Astrocyte (in vitro differentiated cells and primary cell): ENCODE results near the gene RASEF. TPM values are rescaled to one million over a fixed set of nuclear protein-coding genes. Genes with fewer than 3 reads are reported as not detected.

Source experiments
- DNase-seq: peaks from one replicate; pipeline ENCODE4 v3.0.0-alpha.2; 2010; ENCODE audit warnings: low read depth
- FAIRE-seq: peaks from 2 replicates; lab custom pipeline; 2011; peaks lifted over from hg19 to GRCh38; lab: Jason Lieb, UNC
- H2AFZ ChIP-seq: 2 replicates; pipeline ENCODE4 v1.6.0; 2012; ENCODE audit warnings: low read depth, low read length, inconsistent platforms
- H3K27ac ChIP-seq: 2 replicates; pipeline ENCODE4 v1.5.1; 2011; ENCODE audit warnings: low read depth, low read length, inconsistent platforms
- H3K27me3 ChIP-seq: 2 replicates; pipeline ENCODE4 v1.6.0; 2011; ENCODE audit warnings: low read length, inconsistent platforms; ENCODE audit not compliant: insufficient read depth
- H3K36me3 ChIP-seq: 2 replicates; pipeline ENCODE4 v1.5.1; 2011; ENCODE audit warnings: low read length, inconsistent platforms; ENCODE audit not compliant: insufficient read depth
- H3K4me1 ChIP-seq: 2 replicates; pipeline ENCODE4 v1.5.1; 2011; ENCODE audit warnings: low read length, inconsistent platforms; ENCODE audit not compliant: insufficient read depth
- H3K4me2 ChIP-seq: 2 replicates; pipeline ENCODE4 v1.6.0; 2012; ENCODE audit warnings: low read length, inconsistent platforms
- H3K4me3 ChIP-seq: 2 replicates; pipeline ENCODE4 v1.5.1; 2011; ENCODE audit warnings: low read depth, mild to moderate bottlenecking, low read length, inconsistent platforms; ENCODE audit not compliant: insufficient read depth
- H3K79me2 ChIP-seq: 2 replicates; pipeline ENCODE4 v1.6.0; 2012; ENCODE audit warnings: mild to moderate bottlenecking, low read length, inconsistent platforms; ENCODE audit not compliant: insufficient read depth
- H3K9ac ChIP-seq: 2 replicates; pipeline ENCODE4 v1.6.0; 2012; ENCODE audit warnings: mild to moderate bottlenecking, low read length, inconsistent platforms
- H3K9me3 ChIP-seq: 2 replicates; pipeline ENCODE4 v1.5.1; 2012; ENCODE audit warnings: low read depth, mild to moderate bottlenecking, low read length, inconsistent platforms; ENCODE audit not compliant: insufficient read depth
- H4K20me1 ChIP-seq: 2 replicates; pipeline ENCODE4 v1.6.0; 2012; ENCODE audit warnings: low read length, inconsistent platforms; ENCODE audit not compliant: insufficient read depth
- H3K27ac Mint-ChIP-seq: one replicate; pipeline ENCODE4 v1.8.0; 2021; ENCODE audit warnings: mild to moderate bottlenecking, mixed read lengths; ENCODE audit not compliant: unreplicated experiment
- H3K27me3 Mint-ChIP-seq: one replicate; pipeline ENCODE4 v1.8.0; 2021; ENCODE audit warnings: low read depth, mixed read lengths; ENCODE audit not compliant: unreplicated experiment
- H3K36me3 Mint-ChIP-seq: one replicate; pipeline ENCODE4 v1.8.0; 2021; ENCODE audit warnings: low read depth, mixed read lengths; ENCODE audit not compliant: unreplicated experiment
- H3K4me1 Mint-ChIP-seq: one replicate; pipeline ENCODE4 v1.8.0; 2021; ENCODE audit warnings: low read depth, mixed read lengths; ENCODE audit not compliant: unreplicated experiment
- H3K4me3 Mint-ChIP-seq: one replicate; pipeline ENCODE4 v1.8.0; 2021; ENCODE audit warnings: mild to moderate bottlenecking, moderate library complexity, mixed read lengths; ENCODE audit not compliant: unreplicated experiment
- H3K9me3 Mint-ChIP-seq: one replicate; pipeline ENCODE4 v1.8.0; 2021; ENCODE audit warnings: mild to moderate bottlenecking, mixed read lengths; ENCODE audit not compliant: unreplicated experiment
- CTCF ChIP-seq: IDR thresholded peaks from 2 replicates; pipeline ENCODE4 v1.5.1; 2011; ENCODE audit warnings: low read depth, mild to moderate bottlenecking, inconsistent platforms, low read length, moderate library complexity; ENCODE audit not compliant: insufficient read depth
- EZH2 ChIP-seq: IDR thresholded peaks from 2 replicates; pipeline ENCODE4 v1.6.1; 2012; ENCODE audit warnings: mild to moderate bottlenecking, low read length, inconsistent platforms; ENCODE audit not compliant: insufficient read depth
- total RNA-seq: library from RNA; stranded (reverse); gene quantifications from 2 replicates; pipeline ENCODE4 v1.2.1, GENCODE V29; 2021

The RASEF gene
- total RNA-seq, 1 donor from 2014 or later: 0.91 TPM

DNA sequence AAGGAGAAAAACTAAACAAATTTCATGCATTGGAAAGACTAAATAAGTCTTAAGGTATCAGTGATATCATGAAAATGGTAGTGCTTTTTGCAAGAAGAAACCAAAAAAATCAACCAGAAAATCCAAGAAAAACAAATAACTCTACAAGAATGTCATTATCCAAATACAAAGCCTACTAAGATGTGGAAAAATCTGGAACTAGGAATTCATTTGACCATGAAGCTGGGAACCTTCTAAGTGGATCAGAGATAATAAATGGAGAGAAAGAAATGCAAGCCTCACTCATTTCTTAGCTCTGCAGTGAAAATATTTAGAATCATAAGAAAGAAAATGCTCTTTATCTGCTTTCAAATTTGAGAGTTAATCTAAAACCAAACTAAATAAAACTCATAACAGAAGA lies 51.3 kb downstream of the RASEF start:
- H3K36me3 Mint-ChIP-seq: no peaks in the 10 kb centered on the region
- Histone ChIP-seq H3K79me2 (no peaks in the 10 kb centered on the region), H3K4me3 (no peak overlapping the region), H3K27ac (peak overlapping the region; percentile 88), H3K4me2 (peak overlapping the region; percentile 30), H3K4me1 (peaks cover 37% of the 10 kb centered on the region), H3K9ac (peak overlapping the region; percentile 24), H2AFZ (no peak overlapping the region), H4K20me1 (no peaks in the 10 kb centered on the region), H3K27me3 (no peaks in the 10 kb centered on the region), H3K9me3 (no peaks in the 10 kb centered on the region), H3K36me3 (no peaks in the 10 kb centered on the region)
- H3K27ac Mint-ChIP-seq: no peak overlapping the region
- no peaks in the 10 kb centered on the region for H3K27me3 Mint-ChIP-seq
- H3K4me3 Mint-ChIP-seq: no peak overlapping the region
- TF ChIP-seq EZH2: no peak
- no peak for TF ChIP-seq CTCF
- peaks cover 20% of the 10 kb centered on the region for H3K4me1 Mint-ChIP-seq
- FAIRE-seq (peak; percentile 78), DNase-seq (peak; percentile 92)
- H3K9me3 Mint-ChIP-seq: no peaks in the 10 kb centered on the region

DNA sequence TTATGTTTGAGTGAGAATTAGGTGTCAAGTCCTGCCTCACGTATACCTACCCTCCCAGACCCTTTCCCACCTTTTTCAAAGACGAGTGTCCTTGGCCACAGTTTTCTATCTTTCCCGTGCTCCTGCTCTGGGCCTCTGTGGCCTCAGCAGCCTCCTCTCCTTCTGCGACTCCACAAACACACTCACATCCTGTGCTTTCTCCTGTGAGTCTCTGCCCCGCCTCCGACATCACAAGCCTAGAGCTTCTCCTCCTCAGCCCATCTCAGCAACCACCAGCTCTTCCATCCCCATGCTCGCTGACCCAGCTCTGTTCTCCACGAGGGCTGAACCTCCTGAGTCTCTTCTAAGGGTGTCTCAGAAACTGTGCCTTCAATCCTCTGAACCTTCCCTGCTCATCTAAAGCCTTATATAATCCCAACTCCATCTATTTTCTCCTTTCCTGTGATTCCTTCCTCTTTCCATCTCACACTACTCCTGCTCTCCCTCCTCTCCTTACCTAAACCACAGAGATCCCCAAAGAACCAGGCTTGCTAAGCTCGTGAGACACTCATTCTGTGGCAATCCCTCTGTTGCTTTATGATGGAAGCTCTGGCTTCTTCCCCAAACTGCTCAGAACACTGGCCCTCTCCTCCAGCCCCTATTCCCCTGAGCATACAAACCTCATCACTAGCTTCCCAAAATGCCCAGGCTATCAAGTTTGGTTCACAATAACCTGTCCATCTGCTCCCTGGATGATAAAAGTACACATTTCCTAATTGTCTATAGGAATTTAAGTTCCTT lies 55.2 kb downstream of the RASEF start:
- Histone ChIP-seq H3K4me3 (no peak overlapping the region), H2AFZ (no peak overlapping the region), H3K9ac (no peak overlapping the region), H3K36me3 (no peaks in the 10 kb centered on the region), H3K4me2 (no peak overlapping the region), H3K79me2 (no peaks in the 10 kb centered on the region), H3K27ac (no peak overlapping the region), H4K20me1 (no peaks in the 10 kb centered on the region), H3K27me3 (no peaks in the 10 kb centered on the region), H3K9me3 (no peaks in the 10 kb centered on the region), H3K4me1 (peaks cover 12% of the 10 kb centered on the region)
- Mint-ChIP-seq H3K4me3 (no peak overlapping the region), H3K27ac (no peak overlapping the region), H3K27me3 (no peaks in the 10 kb centered on the region), H3K36me3 (no peaks in the 10 kb centered on the region), H3K4me1 (peaks cover 6% of the 10 kb centered on the region), H3K9me3 (no peaks in the 10 kb centered on the region)
- TF ChIP-seq CTCF (no peak), EZH2 (no peak)
- FAIRE-seq (no peak), DNase-seq (no peak)

GRCh38 chr9:83006378-83006777 lies 56.6 kb downstream of the RASEF start:
- no peaks in the 10 kb centered on the region for H3K36me3 Mint-ChIP-seq
- no peaks in the 10 kb centered on the region for H3K9me3 Mint-ChIP-seq
- no peak overlapping the region for H3K9ac ChIP-seq
- no peak overlapping the region for H3K4me2 ChIP-seq
- no peak overlapping the region for H3K27ac ChIP-seq
- H3K4me3 Mint-ChIP-seq: no peak overlapping the region
- no peaks in the 10 kb centered on the region for H3K79me2 ChIP-seq
- no peaks in the 10 kb centered on the region for H3K4me1 ChIP-seq
- no peak overlapping the region for H2AFZ ChIP-seq
- no peak overlapping the region for H3K27ac Mint-ChIP-seq
- H3K27me3 Mint-ChIP-seq: no peaks in the 10 kb centered on the region
- no peaks in the 10 kb centered on the region for H4K20me1 ChIP-seq
- FAIRE-seq (no peak), DNase-seq (no peak)
- H3K4me3 ChIP-seq: no peak overlapping the region
- TF ChIP-seq EZH2 (no peak), CTCF (no peak)
- no peaks in the 10 kb centered on the region for H3K27me3 ChIP-seq
- peaks cover 6% of the 10 kb centered on the region for H3K4me1 Mint-ChIP-seq
- no peaks in the 10 kb centered on the region for H3K9me3 ChIP-seq
- H3K36me3 ChIP-seq: no peaks in the 10 kb centered on the region
